ENCODE measurements around the gene IGF2R. TPM values are rescaled to one million over a fixed set of nuclear protein-coding genes. Genes with fewer than 3 reads are reported as not detected.

IGF2R gene
- total and polyA plus RNA-seq, 2 donors from 2014 or later = 23.7 to 88.6 TPM

GRCh38 chr6:159952289-159953005, 16.4 kb upstream of the IGF2R start:
- Histone ChIP-seq H3K4me1 (ENCODE audit: control insufficient read depth in 2 of 3, insufficient read depth in 2 of 3, low read depth in 1 of 3, low read length in 3 of 3) (peaks cover 0 to 7% (median 5%) of the 10 kb centered on the region in 3 donors), H3K27me3 (ENCODE audit: control insufficient read depth, insufficient read depth, low read length) (no peaks in the 10 kb centered on the region), H3K36me3 (ENCODE audit: control insufficient read depth in 2 of 3, insufficient read depth in 3 of 3, low read length in 3 of 3) (no peaks in the 10 kb centered on the region), H3K4me3 (ENCODE audit: low read length in 3 of 3) (no peak overlapping the region), H3K27ac (ENCODE audit: low read depth in 2 of 2, low read length in 2 of 2) (no peak overlapping the region), H3K9ac (ENCODE audit: low read length in 3 of 3) (no peak overlapping the region), H3K9me3 (ENCODE audit: control insufficient read depth in 2 of 3, insufficient read depth in 1 of 3, low read length in 3 of 3) (no peaks in the 10 kb centered on the region)
- no peak for FAIRE-seq
- peak in 2 of 5 donors; percentile 24 to 27 for DNase-seq
- TF ChIP-seq CTCF (IDR thresholded peaks at IDR 0.05; ENCODE audit: borderline replicate concordance, extremely low read depth, insufficient read depth) = no peak
- intact Hi-C loops (cut with DNase I) = no loop called here

GRCh38 chr6:159953091-159953601, 15.7 kb upstream of the IGF2R start:
- DNase-seq (peak; percentile 37 to 83 (median 59)), FAIRE-seq (no peak)
- intact Hi-C loops (cut with DNase I) = no loop called here
- H3K9me3 ChIP-seq (ENCODE audit: control insufficient read depth in 2 of 3, insufficient read depth in 1 of 3, low read length in 3 of 3) = no peaks in the 10 kb centered on the region
- no peak overlapping the region for H3K9ac ChIP-seq (ENCODE audit: low read length in 3 of 3)
- no peak for TF ChIP-seq CTCF (IDR thresholded peaks at IDR 0.05; ENCODE audit: borderline replicate concordance, extremely low read depth, insufficient read depth)
- H3K4me1 ChIP-seq (ENCODE audit: control insufficient read depth in 2 of 3, insufficient read depth in 2 of 3, low read depth in 1 of 3, low read length in 3 of 3) = peaks cover 0 to 7% (median 5%) of the 10 kb centered on the region in 3 donors
- H3K27me3 ChIP-seq (ENCODE audit: control insufficient read depth, insufficient read depth, low read length) = no peaks in the 10 kb centered on the region
- H3K4me3 ChIP-seq (ENCODE audit: low read length in 3 of 3) = peak overlapping the region in 1 of 3 donors; percentile 3
- H3K36me3 ChIP-seq (ENCODE audit: control insufficient read depth in 2 of 3, insufficient read depth in 3 of 3, low read length in 3 of 3) = no peaks in the 10 kb centered on the region
- H3K27ac ChIP-seq (ENCODE audit: low read depth in 2 of 2, low read length in 2 of 2) = peak overlapping the region in 1 of 2 donors; percentile 57

GRCh38 chr6:159955945-159956361, 12.9 kb upstream of the IGF2R start:
- H3K27me3 ChIP-seq (ENCODE audit: control insufficient read depth, insufficient read depth, low read length) = no peaks in the 10 kb centered on the region
- DNase-seq = no peak
- intact Hi-C loops (cut with DNase I) = no loop called here
- FAIRE-seq = no peak
- no peaks in the 10 kb centered on the region for H3K9me3 ChIP-seq (ENCODE audit: control insufficient read depth in 2 of 3, insufficient read depth in 1 of 3, low read length in 3 of 3)
- H3K9ac ChIP-seq (ENCODE audit: low read length in 3 of 3) = no peak overlapping the region
- H3K27ac ChIP-seq (ENCODE audit: low read depth in 2 of 2, low read length in 2 of 2) = no peak overlapping the region
- H3K4me1 ChIP-seq (ENCODE audit: control insufficient read depth in 2 of 3, insufficient read depth in 2 of 3, low read depth in 1 of 3, low read length in 3 of 3) = peaks cover 0 to 7% (median 7%) of the 10 kb centered on the region in 3 donors
- no peaks in the 10 kb centered on the region for H3K36me3 ChIP-seq (ENCODE audit: control insufficient read depth in 2 of 3, insufficient read depth in 3 of 3, low read length in 3 of 3)
- H3K4me3 ChIP-seq (ENCODE audit: low read length in 3 of 3) = no peak overlapping the region
- TF ChIP-seq CTCF (IDR thresholded peaks at IDR 0.05; ENCODE audit: borderline replicate concordance, extremely low read depth, insufficient read depth) = no peak

Measured in kidney (tissue), 14 donors.